ENCODE results near the gene NEB.
A peak's percentile ranks its signal among the peaks of the same experiment; 100 is the strongest.
"Not testable (repeated sequence)": the region's sequence is repeated elsewhere in the genome, so short reads cannot be mapped to it uniquely, and the experiment has no call there.

Gene NEB

GRCh38 chr2:151596903-151597608, 137.2 kb downstream of the NEB start:
- ATAC-seq (replicated peaks); H3K36me3 Mint-ChIP-seq (ENCODE audit: insufficient read depth); H3K4me1 Mint-ChIP-seq (ENCODE audit: low read depth in 2 of 2); H3K9me3 Mint-ChIP-seq; H3K4me3 Mint-ChIP-seq; H3K27ac Mint-ChIP-seq; DNase-seq; H3K27me3 Mint-ChIP-seq: not testable (repeated sequence)

- H3K27ac Mint-ChIP-seq; H3K27me3 Mint-ChIP-seq; DNase-seq; H3K36me3 Mint-ChIP-seq (ENCODE audit: insufficient read depth); ATAC-seq (replicated peaks); H3K4me1 Mint-ChIP-seq (ENCODE audit: low read depth in 2 of 2); H3K4me3 Mint-ChIP-seq; H3K9me3 Mint-ChIP-seq: not testable (repeated sequence)
Measured at GRCh38 chr2:151591908-151592255, 142.4 kb downstream of the NEB start.

GRCh38 chr2:151591250-151591907, 142.9 kb downstream of the NEB start:
- not testable (repeated sequence) for H3K4me1 Mint-ChIP-seq (ENCODE audit: low read depth in 2 of 2); H3K4me3 Mint-ChIP-seq; H3K36me3 Mint-ChIP-seq (ENCODE audit: insufficient read depth); H3K9me3 Mint-ChIP-seq; H3K27me3 Mint-ChIP-seq; H3K27ac Mint-ChIP-seq
- DNase-seq: peak in 1 of 3 experiments; percentile 3
- ATAC-seq (replicated peaks): peak; percentile 78

GRCh38 chr2:151581300-151581699, 153.0 kb downstream of the NEB start:
- not testable (repeated sequence) for H3K9me3 Mint-ChIP-seq; DNase-seq; ATAC-seq (replicated peaks); H3K4me3 Mint-ChIP-seq; H3K27ac Mint-ChIP-seq; H3K36me3 Mint-ChIP-seq (ENCODE audit: insufficient read depth); H3K4me1 Mint-ChIP-seq (ENCODE audit: low read depth in 2 of 2)
- peaks cover 0 to 10% of the 10 kb centered on the region in 2 donors for H3K27me3 Mint-ChIP-seq

- H3K27me3 Mint-ChIP-seq: peaks cover 0 to 10% of the 10 kb centered on the region in 2 donors
- H3K4me1 Mint-ChIP-seq (ENCODE audit: low read depth in 2 of 2); H3K27ac Mint-ChIP-seq; H3K36me3 Mint-ChIP-seq (ENCODE audit: insufficient read depth); H3K4me3 Mint-ChIP-seq; H3K9me3 Mint-ChIP-seq; DNase-seq: not testable (repeated sequence)
- peak; percentile 73 for ATAC-seq (replicated peaks)
Measured at GRCh38 chr2:151580697-151581096, 153.6 kb downstream of the NEB start.

GRCh38 chr2:151577116-151577515, 157.2 kb downstream of the NEB start:
- DNase-seq (no peak), ATAC-seq (replicated peaks) (no peak)
- Mint-ChIP-seq H3K36me3 (ENCODE audit: insufficient read depth) (no peaks in the 10 kb centered on the region), H3K27ac (no peak overlapping the region), H3K4me3 (no peak overlapping the region), H3K27me3 (peaks cover 0 to 10% of the 10 kb centered on the region in 2 donors), H3K9me3 (no peaks in the 10 kb centered on the region), H3K4me1 (ENCODE audit: low read depth in 2 of 2) (no peaks in the 10 kb centered on the region)

GRCh38 chr2:151576080-151576479, 158.2 kb downstream of the NEB start:
- ATAC-seq (replicated peaks): no peak
- no peaks in the 10 kb centered on the region for H3K9me3 Mint-ChIP-seq
- no peak overlapping the region for H3K27ac Mint-ChIP-seq
- H3K27me3 Mint-ChIP-seq: peaks cover 0 to 10% of the 10 kb centered on the region in 2 donors
- no peak for DNase-seq
- H3K4me3 Mint-ChIP-seq: no peak overlapping the region
- H3K36me3 Mint-ChIP-seq (ENCODE audit: insufficient read depth): no peaks in the 10 kb centered on the region
- H3K4me1 Mint-ChIP-seq (ENCODE audit: low read depth in 2 of 2): no peaks in the 10 kb centered on the region

GRCh38 chr2:151575338-151575737, 158.9 kb downstream of the NEB start:
- Mint-ChIP-seq H3K9me3 (no peaks in the 10 kb centered on the region), H3K4me1 (ENCODE audit: low read depth in 2 of 2) (no peaks in the 10 kb centered on the region), H3K36me3 (ENCODE audit: insufficient read depth) (no peaks in the 10 kb centered on the region), H3K27me3 (peaks cover 0 to 10% of the 10 kb centered on the region in 2 donors), H3K27ac (no peak overlapping the region), H3K4me3 (no peak overlapping the region)
- ATAC-seq (replicated peaks): no peak
- DNase-seq: no peak

DNA sequence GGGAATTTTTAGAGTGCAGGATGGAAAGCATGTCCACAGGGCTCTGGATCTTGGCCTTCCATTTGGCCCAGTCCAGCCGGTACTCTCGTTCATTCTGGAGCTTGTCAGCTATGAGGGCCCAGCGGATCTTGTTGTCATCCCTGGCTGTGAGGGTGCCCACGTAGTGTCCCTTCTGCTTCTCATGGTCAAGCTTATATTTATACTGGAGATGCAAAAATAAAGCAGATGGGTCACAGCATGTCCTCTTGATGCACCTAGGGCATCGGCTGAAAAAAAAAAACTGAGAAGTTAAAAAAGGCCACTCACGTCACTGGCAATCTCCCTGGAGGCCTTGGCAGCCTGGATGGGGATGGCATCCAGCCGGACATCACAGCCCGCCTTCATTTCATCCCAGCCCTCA, 164.1 kb downstream of the NEB start:
- no peak overlapping the region for H3K27ac Mint-ChIP-seq

GRCh38 chr2:151569167-151569566, 165.1 kb downstream of the NEB start:
- Mint-ChIP-seq H3K4me1 (ENCODE audit: low read depth in 2 of 2) (no peaks in the 10 kb centered on the region), H3K27me3 (no peaks in the 10 kb centered on the region), H3K9me3 (no peaks in the 10 kb centered on the region), H3K27ac (no peak overlapping the region), H3K36me3 (ENCODE audit: insufficient read depth) (no peaks in the 10 kb centered on the region), H3K4me3 (no peak overlapping the region)
- ATAC-seq (replicated peaks) (no peak), DNase-seq (no peak)

More for the DNA sequence above, 164.1 kb downstream of the NEB start:
- no peaks in the 10 kb centered on the region for H3K4me1 Mint-ChIP-seq (ENCODE audit: low read depth in 2 of 2)
- H3K36me3 Mint-ChIP-seq (ENCODE audit: insufficient read depth): no peaks in the 10 kb centered on the region
- DNase-seq: no peak
- no peak overlapping the region for H3K4me3 Mint-ChIP-seq
- no peaks in the 10 kb centered on the region for H3K9me3 Mint-ChIP-seq
- no peak for ATAC-seq (replicated peaks)
- H3K27me3 Mint-ChIP-seq: no peaks in the 10 kb centered on the region

DNA sequence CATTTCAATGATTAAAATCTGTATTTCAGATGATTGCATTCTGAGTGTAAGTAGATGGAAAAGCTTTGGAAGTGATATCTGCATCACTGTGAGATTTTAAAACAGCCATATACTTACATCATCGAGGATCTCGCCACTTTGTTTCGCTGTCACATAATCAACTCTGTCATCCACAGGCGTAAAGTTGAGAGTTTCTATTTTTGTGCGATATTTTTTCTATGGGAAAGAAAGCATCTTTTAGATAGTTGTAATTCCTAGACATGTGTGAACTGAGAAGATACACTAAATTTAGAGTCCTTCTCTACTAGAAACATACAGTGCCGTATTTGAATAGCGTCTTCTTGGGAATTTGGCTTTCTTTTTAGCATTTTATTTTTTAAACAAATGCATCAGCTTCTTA, 165.8 kb downstream of the NEB start:
- Mint-ChIP-seq H3K9me3 (no peaks in the 10 kb centered on the region), H3K4me1 (ENCODE audit: low read depth in 2 of 2) (no peaks in the 10 kb centered on the region)

DNA sequence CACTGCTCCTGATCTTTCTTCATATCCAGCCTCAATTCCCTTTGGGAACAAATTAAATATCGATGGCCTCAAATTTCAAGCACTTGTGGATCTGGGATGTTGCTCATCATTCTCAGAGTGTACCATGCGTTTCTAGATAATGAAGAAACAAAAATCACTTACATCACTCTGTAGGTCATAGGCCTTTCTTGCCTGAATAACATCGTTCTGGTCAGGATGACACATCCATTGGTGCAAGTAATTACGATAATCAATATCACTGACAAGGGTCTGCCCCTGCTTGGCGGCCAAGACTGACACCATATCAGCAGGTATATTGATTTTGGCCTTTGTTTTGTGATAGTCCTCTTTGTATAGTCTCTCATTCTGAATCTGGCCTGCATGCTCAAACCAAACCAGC, 167.3 kb downstream of the NEB start:
- H3K9me3 Mint-ChIP-seq: no peaks in the 10 kb centered on the region
- ATAC-seq (replicated peaks): no peak
- no peaks in the 10 kb centered on the region for H3K36me3 Mint-ChIP-seq (ENCODE audit: insufficient read depth)
- DNase-seq: no peak
- no peak overlapping the region for H3K4me3 Mint-ChIP-seq
- no peak overlapping the region for H3K27ac Mint-ChIP-seq
- H3K4me1 Mint-ChIP-seq (ENCODE audit: low read depth in 2 of 2): no peaks in the 10 kb centered on the region
- H3K27me3 Mint-ChIP-seq: no peaks in the 10 kb centered on the region

More for the DNA sequence above, 165.8 kb downstream of the NEB start:
- H3K27me3 Mint-ChIP-seq: no peaks in the 10 kb centered on the region
- ATAC-seq (replicated peaks) (no peak), DNase-seq (no peak)
- H3K36me3 Mint-ChIP-seq (ENCODE audit: insufficient read depth): no peaks in the 10 kb centered on the region
- no peak overlapping the region for H3K4me3 Mint-ChIP-seq
- H3K27ac Mint-ChIP-seq: no peak overlapping the region

DNA sequence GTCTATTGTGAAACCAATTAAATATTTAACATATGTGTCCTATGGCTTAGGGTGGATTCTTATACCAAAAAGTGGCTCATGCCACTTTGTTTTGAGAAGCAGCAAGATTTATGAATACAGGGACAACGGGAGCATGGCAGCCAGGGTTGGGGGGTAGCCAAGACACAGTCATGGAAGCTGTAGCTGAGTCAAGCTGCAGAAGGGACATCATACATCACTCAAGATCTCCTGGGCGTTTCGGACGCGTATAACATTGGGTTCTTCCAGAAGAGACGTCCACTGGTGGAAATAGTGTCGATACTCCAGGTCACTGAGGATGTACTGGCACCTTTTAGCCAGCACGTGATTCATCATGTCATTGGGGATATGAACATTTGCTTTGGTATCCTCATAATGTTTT, 171.9 kb downstream of the NEB start:
- Mint-ChIP-seq H3K27ac (no peak overlapping the region), H3K9me3 (peaks cover 0 to 2% of the 10 kb centered on the region in 2 donors), H3K4me3 (no peak overlapping the region), H3K4me1 (ENCODE audit: low read depth in 2 of 2) (no peaks in the 10 kb centered on the region), H3K36me3 (ENCODE audit: insufficient read depth) (no peaks in the 10 kb centered on the region), H3K27me3 (no peaks in the 10 kb centered on the region)
- DNase-seq (no peak), ATAC-seq (replicated peaks) (no peak)

DNA sequence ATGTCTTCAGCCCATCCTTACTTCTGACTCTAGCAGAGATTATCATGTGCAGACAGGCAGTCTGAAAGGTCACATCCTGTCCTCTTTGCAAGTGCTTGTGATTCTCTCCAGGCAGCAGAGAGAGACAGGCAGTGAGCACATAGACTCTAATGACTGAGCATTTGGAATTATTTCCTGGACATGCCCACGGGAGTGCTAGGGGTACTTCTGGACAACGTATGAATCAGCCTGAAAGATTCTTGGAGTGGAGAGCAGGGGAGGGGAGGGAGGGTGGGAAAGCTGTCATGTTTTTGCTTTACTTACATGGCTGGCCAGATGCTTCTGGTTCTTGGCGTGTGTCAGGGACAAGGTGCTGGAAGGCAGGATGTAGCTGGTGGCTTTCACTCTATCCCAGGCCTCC, 174.0 kb downstream of the NEB start:
- no peak overlapping the region for H3K4me3 Mint-ChIP-seq
- no peak overlapping the region for H3K27ac Mint-ChIP-seq
- no peaks in the 10 kb centered on the region for H3K36me3 Mint-ChIP-seq (ENCODE audit: insufficient read depth)
- peaks cover 0 to 2% of the 10 kb centered on the region in 2 donors for H3K9me3 Mint-ChIP-seq
- DNase-seq (no peak), ATAC-seq (replicated peaks) (no peak)
- peaks cover 0 to 4% of the 10 kb centered on the region in 2 donors for H3K27me3 Mint-ChIP-seq
- no peaks in the 10 kb centered on the region for H3K4me1 Mint-ChIP-seq (ENCODE audit: low read depth in 2 of 2)

Measured in effector memory CD8-positive, alpha-beta T cell (primary cell).